ENCODE results near the gene ESPL1. TPM values are rescaled to one million over a fixed set of nuclear protein-coding genes. Genes with fewer than 3 reads are reported as not detected.

Gene ESPL1
- total and polyA plus RNA-seq, 2 of the 13 experiments (the other 11 are each of a cell fraction or from before 2014, with no cell fraction given): 5.8 to 11.5 TPM

DNA sequence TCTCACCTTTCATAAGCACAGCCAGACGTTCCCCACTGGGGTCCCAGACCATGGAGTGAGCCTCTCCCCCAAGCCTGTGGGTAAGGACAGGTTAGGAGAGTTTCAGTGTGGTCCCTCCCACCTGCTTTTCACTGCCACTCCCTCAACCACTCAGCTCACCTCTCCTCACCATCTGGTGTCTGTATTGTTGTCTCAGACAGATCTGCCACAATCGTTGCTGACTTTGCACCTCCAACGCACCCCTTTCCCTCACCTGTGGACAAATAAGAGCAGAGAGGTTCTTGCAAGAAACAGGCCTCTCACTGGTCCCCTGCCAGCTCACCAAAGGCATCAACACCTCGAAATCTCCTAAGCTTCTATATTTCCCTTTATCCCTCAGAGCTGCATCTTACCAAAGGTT, 40.2 kb downstream of the ESPL1 start:
- Histone ChIP-seq H3K27ac (ENCODE audit: extremely low read length, insufficient read depth, low read length) (no peak overlapping the region), H3K4me3 (replicated peaks in 1 of 3; ENCODE audit: insufficient read depth in 1 of 3, low read depth in 2 of 3, low read length in 3 of 3) (no peak overlapping the region), H3K9me3 (ENCODE audit: low read length) (no peaks in the 10 kb centered on the region), H4K20me1 (ENCODE audit: insufficient read depth, low read length) (no peaks in the 10 kb centered on the region), H3K4me1 (ENCODE audit: insufficient read depth, low read length) (peaks cover 4% of the 10 kb centered on the region), H3K9ac (ENCODE audit: insufficient read depth, low read depth, low read length) (no peak overlapping the region), H3K4me2 (ENCODE audit: low read depth, low read length) (no peak overlapping the region), H3K27me3 (ENCODE audit: control insufficient read depth in 1 of 2, insufficient read depth in 2 of 2, low read length in 2 of 2) (no peaks in the 10 kb centered on the region), H2AFZ (ENCODE audit: low read length) (no peak overlapping the region), H3K79me2 (ENCODE audit: insufficient read depth, low read length) (no peaks in the 10 kb centered on the region), H3K36me3 (replicated peaks in 1 of 2; ENCODE audit: control insufficient read depth in 1 of 2, insufficient read depth in 2 of 2, low read length in 2 of 2) (peaks cover 21 to 53% of the 10 kb centered on the region in 2 experiments)
- in situ Hi-C loops (cut with HindIII; ENCODE audit: extremely low pct_ligation_motif_present, low pct_unique_long_range_greater_than_20kb) (no loop called here), intact Hi-C loops (cut with micrococcal nuclease; ENCODE audit: unreplicated experiment) (no loop called here)
- CTCF ChIA-PET (ENCODE audit: low intra/inter-chr PET ratio, low total read pairs): no interaction called here
- 93% methylated on average over 4 of the region's 4 CpGs for WGBS (ENCODE audit: low lambda C conversion rate)
- BruUV-seq (replicated peaks): TSS peak; percentile 44
- DNase-seq (ENCODE audit: low spot score): no peak
- POLR2A ChIA-PET: no interaction called here
- no peak for FAIRE-seq
- TF ChIP-seq SALL2 (CRISPR knock-in tag; IDR thresholded peaks at IDR 0.05) (no peak), ZNF770 (CRISPR knock-in tag; IDR thresholded peaks at IDR 0.05) (no peak), PHF8 (CRISPR knock-in tag; IDR thresholded peaks at IDR 0.05) (no peak), JDP2 (CRISPR knock-in tag; IDR thresholded peaks at IDR 0.05; ENCODE audit: borderline replicate concordance) (no peak), ZSCAN30 (CRISPR knock-in tag; IDR thresholded peaks at IDR 0.05) (no peak)
- ATAC-seq: no peak

DNA sequence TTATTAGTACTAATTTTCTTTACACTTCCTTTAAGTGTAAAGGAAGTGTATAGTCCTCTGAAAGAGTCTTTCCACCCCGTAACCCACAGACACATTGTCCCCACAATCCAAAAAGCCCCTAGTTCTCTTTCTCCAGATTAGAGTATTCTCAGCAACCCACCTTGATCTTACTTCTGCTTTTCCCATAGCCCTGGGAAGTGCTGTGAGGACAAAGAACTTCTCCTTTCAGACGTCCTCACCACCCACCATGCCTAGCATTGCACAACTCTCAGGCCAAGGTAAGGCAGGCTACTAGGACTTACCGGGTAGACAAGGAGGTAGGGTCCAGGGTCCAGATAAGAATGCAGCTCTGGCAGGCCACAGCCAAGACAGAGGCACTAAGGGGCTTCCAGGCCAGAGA, 45.9 kb downstream of the ESPL1 start:
- Histone ChIP-seq H3K79me2 (ENCODE audit: insufficient read depth, low read length) (no peaks in the 10 kb centered on the region), H3K27me3 (ENCODE audit: control insufficient read depth in 1 of 2, insufficient read depth in 2 of 2, low read length in 2 of 2) (no peaks in the 10 kb centered on the region), H3K36me3 (replicated peaks in 1 of 2; ENCODE audit: control insufficient read depth in 1 of 2, insufficient read depth in 2 of 2, low read length in 2 of 2) (peaks cover 15 to 44% of the 10 kb centered on the region in 2 experiments), H3K9ac (ENCODE audit: insufficient read depth, low read depth, low read length) (no peak overlapping the region), H3K4me1 (ENCODE audit: insufficient read depth, low read length) (no peaks in the 10 kb centered on the region), H3K4me2 (ENCODE audit: low read depth, low read length) (no peak overlapping the region), H4K20me1 (ENCODE audit: insufficient read depth, low read length) (no peaks in the 10 kb centered on the region), H2AFZ (ENCODE audit: low read length) (no peak overlapping the region), H3K4me3 (replicated peaks in 1 of 3; ENCODE audit: insufficient read depth in 1 of 3, low read depth in 2 of 3, low read length in 3 of 3) (no peak overlapping the region), H3K27ac (ENCODE audit: extremely low read length, insufficient read depth, low read length) (no peak overlapping the region), H3K9me3 (ENCODE audit: low read length) (no peaks in the 10 kb centered on the region)
- no TSS peak for BruUV-seq (replicated peaks)
- intact Hi-C loops (cut with micrococcal nuclease; ENCODE audit: unreplicated experiment): no loop called here
- DNase-seq (ENCODE audit: low spot score) (no peak), FAIRE-seq (no peak), ATAC-seq (no peak)
- no peak for TF ChIP-seq ARID5B (CRISPR knock-in tag; IDR thresholded peaks at IDR 0.05)
- TF ChIP-seq CEBPB (IDR thresholded peaks at IDR 0.05; ENCODE audit: borderline replicate concordance, low read depth, low read length): 0 out of 2 replicates have a peak, but pooled peaks have one; percentile 21
- no peak for TF ChIP-seq ZFP1 (CRISPR knock-in tag; IDR thresholded peaks at IDR 0.05)
- TF ChIP-seq NRL (CRISPR knock-in tag; IDR thresholded peaks at IDR 0.05; ENCODE audit: borderline replicate concordance): no peak
- TF ChIP-seq ZMYM4 (CRISPR knock-in tag; IDR thresholded peaks at IDR 0.05): no peak
- 86% methylated on average over 2 of the region's 3 CpGs for WGBS (ENCODE audit: low lambda C conversion rate)
- CTCF ChIA-PET (ENCODE audit: low intra/inter-chr PET ratio, low total read pairs): no interaction called here
- in situ Hi-C loops (cut with HindIII; ENCODE audit: extremely low pct_ligation_motif_present, low pct_unique_long_range_greater_than_20kb): no loop called here
- POLR2A ChIA-PET: no interaction called here

Measured in HepG2 (cell line).